GM10847 (cell line): ENCODE measurements around the gene REEP1.

ENCODE experiments used
- POLR2A ChIP-seq: IDR thresholded peaks from 2 replicates; pipeline ENCODE4 v1.6.1; 2011; ENCODE audit not compliant: insufficient read length; ENCODE audit errors: extremely low read depth

The REEP1 gene

DNA sequence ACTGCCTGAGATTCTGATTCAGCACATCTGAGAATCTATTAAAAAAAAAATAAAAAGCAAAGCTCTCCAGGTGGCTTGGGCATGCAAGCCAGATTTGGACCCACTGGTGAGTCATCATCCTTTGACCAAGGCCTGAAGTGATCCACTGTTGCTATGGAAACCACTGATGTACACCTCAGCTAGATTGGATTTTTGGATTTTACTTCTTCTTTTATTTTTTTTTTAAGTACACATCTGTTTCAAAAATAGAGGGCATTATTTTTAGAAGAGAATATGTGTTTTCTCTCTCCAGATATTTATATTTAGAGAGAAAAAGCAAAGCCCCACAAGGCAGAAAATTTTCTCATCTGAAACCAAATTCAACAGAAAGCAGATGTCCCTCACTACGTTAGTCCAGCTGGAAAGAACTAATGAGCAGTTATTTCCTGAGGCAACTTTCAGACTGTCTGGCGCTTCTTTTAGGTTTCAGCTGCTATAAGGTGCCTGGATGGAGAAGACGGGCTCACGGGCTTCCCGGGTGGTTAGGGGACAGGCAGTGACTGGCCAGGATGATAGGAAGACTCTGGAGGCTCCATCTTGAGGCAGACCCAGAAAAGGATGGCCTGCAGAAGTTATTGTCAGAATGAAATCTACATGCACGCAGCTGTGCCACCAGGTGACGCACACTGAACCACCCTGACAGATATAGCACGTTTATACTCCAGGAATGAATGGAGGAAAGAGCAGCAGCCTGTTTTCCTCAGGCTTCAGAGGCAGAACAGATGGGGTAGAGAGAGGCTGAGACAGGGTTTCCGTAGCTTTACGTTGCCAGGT lies 87.6 kb downstream of the REEP1 start:
- no peak for TF ChIP-seq POLR2A

DNA sequence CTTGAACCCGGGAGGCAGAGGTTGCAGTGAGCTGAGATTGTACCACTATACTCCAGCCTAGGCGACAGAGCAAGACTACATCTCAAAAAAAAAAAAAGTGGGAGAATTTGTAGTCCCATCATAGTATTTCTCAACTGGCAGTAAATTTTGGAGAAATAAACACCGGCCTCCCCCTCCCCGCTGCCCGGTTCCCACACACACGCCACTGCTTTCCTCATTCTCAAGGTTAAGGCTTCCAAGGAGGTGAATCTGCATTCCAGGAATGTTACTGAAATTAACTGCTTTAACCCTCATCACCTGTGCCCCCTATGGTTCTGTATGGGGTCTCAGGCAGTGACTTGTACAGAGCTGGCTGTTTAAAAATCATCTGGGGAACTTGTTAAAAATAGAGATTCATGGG lies 88.2 kb downstream of the REEP1 start:
- TF ChIP-seq POLR2A = no peak

DNA sequence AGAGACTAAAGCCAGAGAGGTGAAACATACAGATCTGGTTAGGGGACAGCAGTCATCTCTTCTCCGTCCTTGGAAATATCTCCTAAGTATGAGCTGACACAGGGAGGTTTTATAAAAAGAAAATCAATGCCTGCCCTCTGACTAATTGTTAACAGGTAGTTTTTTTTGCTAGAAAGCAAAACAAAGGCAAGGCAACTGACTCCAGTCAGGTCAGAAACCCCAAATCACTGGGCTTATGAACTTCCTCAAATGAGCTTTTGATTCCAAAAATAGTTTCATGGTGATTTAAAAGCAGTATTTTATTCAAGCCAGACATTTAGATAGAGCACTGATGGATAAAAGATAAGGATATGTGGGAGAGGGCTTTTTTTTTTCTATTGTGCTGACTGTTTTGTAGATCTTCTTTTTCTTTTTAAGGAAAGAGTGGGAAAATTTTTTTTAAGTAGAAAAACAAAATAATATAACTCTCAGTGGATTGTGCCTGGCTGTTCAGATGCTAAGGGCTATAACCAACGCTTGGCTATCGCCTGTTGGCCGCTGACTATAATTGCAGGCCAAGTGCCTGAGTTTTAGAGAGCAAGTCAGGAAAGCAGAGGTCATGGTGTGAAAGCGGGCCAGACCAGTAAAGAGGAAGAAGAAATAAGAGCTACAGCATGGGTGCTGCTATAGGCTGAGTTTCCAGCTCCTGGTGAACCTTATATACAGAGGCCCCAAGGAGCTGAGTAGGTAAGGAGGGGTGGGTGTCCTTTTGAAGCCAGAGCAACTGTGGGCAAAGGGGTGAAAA lies 93.3 kb downstream of the REEP1 start:
- TF ChIP-seq POLR2A = no peak

DNA sequence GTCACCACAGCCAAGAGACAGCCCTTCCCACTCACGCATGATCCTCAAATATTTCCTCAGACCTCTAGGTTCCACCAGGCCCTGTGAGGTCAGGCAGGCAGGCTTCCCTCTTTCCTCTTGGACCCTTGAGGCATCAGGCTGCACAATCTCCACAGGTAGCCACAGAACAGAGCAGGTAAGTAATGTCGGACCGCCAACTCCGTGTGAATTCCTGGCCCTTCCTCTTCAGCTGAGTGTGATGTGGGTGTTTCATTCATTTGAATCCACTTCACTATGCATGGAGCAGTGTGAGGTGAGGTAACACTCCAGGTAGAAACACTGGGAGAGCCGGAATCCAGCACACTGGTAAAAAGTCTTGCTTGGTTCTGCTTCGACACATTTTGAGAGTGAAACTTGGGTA lies 94.2 kb downstream of the REEP1 start:
- TF ChIP-seq POLR2A = no peak

DNA sequence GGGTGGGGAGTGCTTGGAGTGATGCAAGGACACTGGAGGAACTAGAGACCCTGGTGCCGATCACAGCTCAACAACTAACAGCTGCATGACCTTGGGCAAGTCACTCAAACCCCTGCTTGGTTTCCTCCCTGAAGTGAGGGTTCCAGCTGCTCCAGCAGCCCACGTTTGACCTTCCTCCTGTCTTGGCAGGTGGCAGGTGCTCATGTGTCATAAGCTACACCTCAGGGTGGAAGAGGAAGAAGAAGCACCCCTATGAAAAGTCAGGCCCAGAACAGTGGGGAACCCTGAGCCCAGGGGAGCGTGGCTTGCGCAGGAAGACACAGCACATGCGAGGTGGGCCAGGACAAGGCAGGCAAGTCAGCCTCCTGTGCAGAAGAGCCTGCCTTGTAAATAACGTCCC lies 95.8 kb downstream of the REEP1 start:
- no peak for TF ChIP-seq POLR2A

DNA sequence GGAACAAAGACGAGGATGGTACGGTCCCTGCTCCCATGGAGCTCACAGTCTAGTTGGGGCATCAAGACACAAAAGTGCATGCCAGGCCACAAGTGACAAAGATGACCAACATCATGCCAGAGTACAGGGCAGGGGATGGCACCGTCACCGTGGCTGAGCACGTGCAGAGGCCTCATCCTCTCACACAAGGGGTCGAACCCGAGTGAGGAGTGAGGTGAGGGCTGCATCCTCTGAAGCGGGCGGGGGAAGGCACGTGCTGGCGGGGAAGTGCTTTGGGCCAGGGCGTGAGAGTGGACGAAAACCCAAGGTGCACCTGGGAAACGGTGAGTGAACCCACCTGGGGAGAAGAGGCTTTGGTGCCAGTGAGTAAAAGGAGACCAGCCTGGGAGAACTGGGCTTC lies 97.2 kb downstream of the REEP1 start:
- no peak for TF ChIP-seq POLR2A

DNA sequence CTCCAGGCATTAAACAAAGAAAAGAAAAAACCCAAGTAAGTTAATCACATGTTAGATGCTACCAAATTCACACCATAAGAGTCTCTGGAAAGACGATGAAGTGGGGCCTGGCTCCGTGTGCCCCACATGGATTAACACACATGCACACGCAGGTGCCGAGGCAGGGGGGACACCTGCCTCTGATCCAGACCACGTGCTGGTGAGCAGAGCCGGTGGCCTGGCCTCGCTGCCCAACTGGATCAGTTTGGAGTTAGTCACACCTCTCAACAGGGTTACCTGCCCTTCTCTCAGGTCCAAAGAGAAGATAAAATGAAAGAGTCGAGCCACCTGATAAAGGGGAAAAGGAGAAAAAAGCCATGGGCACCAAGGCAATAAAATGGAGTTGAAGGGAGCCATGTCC lies 97.7 kb downstream of the REEP1 start:
- TF ChIP-seq POLR2A = no peak

DNA sequence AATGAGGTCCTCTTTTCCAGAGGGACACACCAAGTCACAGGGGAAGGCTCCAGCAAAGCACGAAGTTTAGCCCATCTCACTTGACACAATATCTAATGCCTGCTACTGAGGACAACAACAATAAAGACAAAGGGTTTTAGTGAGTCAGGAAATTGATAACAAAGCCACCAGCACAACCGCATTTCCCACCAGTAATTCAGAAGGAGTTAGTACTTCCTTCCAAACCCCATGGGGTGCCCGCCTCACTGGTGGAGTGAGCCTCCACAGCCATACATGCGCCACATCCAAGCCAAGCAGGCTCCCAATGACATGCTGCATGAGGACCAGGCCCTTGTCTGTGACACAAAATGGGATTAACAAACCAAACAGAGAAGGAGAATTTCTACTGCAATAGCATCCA lies 98.1 kb downstream of the REEP1 start:
- no peak for TF ChIP-seq POLR2A

DNA sequence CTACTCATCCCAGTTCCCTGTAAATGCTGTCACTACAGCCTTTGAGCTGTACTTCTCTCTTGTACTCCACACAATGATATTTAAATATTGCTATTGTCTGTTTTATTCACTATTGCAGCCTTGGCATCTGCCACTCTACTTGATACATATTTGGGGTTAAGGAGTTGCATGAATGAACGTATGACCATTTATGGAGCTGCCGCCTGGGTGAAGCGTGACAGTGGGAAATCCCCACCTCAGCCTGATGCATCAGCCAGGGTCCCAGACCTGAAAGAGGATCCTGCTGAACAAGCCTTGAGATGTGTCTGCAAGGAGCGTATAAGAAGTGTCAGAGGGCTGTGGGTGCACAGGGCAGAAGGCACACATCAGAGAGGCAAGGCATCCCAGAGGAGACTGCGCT lies 99.1 kb downstream of the REEP1 start:
- no peak for TF ChIP-seq POLR2A

DNA sequence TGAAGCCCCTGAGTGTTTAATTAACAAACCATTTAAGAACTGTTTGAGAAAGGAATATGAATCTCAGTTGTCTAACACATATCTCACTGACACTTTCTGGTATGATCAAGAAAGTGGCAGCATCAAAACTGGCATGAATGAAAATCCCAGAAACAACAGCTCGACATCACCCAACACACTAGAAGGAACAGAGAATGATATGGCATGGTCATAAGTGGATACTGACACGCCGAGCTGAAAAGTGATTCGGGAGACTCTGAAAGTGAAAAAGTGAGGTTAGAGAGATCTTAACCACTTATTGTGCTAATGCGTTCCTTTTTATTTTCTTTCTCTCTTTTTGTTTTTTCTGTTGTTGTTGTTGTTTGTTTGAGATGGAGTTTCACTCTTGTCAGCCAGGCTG lies 100.3 kb downstream of the REEP1 start:
- no peak for TF ChIP-seq POLR2A

DNA sequence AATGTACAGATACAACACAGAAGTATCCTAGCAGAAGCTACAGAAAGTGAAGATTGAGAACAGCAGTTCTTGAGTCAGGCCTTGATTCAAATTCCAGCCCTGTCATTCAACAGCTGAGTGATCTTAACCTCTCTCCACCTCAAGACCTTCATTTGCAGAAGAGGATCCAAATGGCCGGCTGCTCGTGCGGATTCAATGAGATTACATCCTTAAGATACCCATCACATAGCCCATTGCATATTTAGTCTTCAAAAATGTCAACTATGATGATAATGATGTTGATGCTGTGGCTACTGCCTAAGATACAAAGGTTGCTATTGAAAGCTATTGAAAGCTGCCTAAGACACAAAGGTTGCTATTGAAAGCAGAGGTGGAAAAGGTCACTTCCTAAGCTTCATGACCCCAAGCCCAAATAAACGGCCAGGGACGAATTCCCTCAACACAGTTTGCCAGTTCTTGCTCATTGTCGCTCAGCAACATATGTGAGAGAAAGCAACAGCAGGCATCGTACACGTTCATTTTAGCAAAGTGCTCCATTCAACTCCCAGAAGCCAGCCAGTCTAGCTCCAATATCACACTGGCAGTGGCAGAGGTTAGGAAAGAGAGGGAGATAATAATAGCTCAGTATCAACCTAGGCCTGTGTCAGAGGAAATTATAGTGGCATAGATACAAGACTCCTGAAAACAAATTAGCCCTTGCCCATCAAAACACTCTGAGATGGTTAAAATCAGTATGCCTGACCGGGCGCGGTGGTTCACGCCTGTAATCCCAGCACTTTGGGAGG lies 102.0 kb downstream of the REEP1 start:
- no peak for TF ChIP-seq POLR2A

DNA sequence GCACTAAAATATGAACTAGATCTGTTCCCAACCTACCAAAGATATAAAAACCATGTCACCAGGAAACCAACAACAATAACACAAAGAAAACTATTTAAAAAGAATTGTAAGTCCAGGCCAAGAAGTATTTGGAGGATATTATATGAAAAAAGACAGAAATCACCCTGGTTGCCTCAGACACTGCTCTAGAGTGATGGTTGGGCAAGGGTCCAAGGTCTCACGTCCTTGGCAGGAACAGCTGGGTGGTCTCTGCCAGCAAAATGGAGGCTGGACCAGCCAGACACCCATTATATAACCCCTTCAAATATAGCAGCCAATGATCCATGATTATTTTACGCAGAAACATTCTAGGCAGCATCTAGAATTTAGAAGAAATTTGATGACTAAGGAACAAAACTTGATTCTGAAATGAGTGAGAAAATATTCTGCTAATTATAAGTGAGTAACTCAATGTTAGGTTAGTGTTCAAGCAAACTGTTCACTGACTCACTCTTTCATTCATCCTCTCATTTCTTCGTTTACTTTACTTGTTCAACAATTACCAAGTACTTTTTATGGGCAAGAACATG lies 102.8 kb downstream of the REEP1 start:
- TF ChIP-seq POLR2A = no peak

DNA sequence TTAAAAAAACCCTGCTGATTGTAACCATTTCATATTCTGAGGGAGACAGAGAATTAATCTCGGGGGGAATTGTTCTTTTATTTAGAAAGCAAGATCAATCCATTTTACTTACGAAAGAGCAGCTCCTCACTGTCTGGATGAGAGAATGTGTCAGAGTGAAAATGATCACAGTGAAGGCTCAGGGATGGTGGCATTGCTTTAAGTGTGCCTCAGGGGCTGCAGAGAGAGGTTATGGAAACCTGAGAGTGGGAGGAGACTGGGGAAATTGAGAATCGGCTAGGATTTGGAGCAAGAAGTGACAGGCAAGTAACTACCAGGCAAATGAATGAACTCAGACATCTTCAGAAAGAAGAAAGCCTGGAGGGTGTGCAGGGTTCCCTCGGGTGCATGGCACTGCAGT lies 104.0 kb downstream of the REEP1 start:
- TF ChIP-seq POLR2A = no peak

DNA sequence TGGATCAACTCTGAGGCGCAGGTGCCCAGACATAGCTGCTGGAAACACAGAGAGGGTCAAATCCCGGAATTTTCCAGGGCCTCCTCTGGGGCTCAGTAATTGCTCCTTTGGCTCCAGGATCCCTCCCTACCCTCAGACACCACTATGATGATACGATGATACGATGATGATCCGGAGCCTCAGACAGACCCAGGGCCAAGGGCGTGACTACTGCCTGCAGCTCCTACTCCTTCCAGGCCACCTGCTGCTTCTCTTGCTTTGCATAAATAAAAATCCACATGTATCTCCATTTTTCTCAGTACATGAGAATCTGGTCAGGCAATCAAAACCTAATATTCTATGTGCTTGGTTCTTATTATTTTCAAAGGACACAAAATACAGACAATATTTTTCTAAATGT lies 104.5 kb downstream of the REEP1 start:
- TF ChIP-seq POLR2A = no peak

DNA sequence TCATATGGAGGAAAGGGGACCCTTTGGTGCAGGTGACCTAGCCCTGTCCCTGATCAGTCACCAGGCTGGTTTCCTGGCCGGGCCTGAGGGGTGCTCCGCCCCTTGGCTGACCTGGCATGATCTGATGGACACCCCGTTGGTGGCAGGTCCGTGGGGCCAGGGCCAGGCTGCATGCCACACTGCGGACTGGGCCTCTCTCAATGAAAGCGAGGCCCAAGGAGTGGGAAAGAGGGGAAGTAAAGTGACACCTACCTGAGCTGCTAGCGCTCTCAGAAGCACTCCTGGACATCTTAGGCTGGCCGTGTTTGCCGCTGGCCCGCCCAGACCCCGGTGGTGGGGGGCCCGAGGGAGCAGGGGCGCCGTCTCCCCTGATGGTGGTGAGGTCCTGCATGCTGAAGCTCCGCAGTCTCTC lies 105.0 kb downstream of the REEP1 start:
- no peak for TF ChIP-seq POLR2A
